LNCAP (cell line): ENCODE data around the gene MRGPRD.

Source experiments
- TF ChIP-seq, protein P1 (sequence below): fragments of 450-650 bp; IDR thresholded peaks from 2 replicates; pipeline ENCODE4 v1.5.1; 2017; ENCODE audit warnings: mild to moderate bottlenecking

Gene MRGPRD

DNA sequence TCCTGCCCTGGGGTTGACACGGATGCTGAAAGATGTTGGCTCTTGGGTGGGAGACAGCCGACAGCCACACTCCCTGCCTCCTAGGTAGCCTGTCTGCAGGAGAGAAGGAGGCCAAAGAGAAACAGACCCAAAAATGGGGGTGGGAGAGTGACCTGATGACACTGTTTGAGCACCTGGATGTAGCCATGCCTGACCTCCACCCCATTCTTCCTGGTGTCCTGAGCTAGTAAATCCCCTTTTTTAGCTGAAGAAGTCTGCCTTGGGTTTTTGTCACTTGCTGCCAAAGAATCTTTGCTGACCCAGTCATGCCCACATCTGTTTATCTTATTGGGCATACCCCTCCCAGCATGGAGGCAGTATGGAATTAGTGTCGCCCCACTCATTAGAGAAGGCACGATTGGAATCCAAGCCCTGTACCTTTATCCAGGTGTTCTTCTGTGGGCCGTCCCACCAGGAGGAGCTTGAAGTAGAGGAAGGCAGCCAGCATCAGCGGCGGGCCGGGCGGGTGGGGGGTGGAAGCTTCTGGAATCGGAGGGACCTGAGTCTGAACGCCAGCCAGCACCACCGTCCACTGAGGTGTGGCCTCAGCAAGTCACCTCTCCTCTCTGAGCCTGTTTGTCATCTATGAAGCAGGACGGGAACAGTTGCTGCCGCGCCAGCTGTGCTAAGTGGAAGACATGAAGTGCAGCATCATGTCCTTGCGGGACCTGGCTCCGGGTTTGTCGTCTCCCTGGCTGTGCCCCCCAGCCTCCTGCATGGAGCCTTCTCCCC lies 39.3 kb downstream of the MRGPRD start:
- TF ChIP-seq, protein P1, sequence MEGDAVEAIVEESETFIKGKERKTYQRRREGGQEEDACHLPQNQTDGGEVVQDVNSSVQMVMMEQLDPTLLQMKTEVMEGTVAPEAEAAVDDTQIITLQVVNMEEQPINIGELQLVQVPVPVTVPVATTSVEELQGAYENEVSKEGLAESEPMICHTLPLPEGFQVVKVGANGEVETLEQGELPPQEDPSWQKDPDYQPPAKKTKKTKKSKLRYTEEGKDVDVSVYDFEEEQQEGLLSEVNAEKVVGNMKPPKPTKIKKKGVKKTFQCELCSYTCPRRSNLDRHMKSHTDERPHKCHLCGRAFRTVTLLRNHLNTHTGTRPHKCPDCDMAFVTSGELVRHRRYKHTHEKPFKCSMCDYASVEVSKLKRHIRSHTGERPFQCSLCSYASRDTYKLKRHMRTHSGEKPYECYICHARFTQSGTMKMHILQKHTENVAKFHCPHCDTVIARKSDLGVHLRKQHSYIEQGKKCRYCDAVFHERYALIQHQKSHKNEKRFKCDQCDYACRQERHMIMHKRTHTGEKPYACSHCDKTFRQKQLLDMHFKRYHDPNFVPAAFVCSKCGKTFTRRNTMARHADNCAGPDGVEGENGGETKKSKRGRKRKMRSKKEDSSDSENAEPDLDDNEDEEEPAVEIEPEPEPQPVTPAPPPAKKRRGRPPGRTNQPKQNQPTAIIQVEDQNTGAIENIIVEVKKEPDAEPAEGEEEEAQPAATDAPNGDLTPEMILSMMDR = no peak

DNA sequence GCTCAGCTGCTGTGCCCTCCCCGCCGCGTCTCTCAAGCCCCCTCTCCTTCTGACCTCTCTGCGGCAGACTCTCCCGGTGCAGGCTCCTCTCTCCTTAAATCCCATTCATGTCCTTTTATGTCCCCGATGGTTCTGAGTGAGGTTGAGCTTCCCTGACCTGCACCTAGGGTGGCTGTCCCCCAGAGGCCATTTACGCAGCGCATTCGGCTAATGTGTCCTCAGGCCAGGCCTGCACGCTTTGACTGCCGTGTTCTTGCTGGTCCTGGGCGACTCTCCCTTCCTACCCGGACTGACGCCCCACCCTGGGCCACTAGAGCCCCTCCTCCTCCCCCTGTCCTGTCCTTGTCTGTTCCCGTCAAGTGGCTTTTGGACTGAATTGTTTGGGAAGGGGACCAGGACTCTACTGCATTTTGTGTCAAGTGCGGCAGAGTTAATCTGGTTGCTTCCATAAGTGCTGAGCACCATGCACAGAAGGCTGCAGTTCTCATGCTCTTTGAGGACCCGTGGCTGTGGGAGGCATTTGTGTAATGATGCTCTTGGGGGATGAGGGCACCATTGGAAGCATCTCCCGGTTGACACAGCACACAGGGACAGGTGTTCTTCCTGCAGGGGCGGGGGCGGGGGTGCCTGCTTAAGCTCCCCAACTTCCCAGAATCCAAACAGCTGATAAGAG lies 40.0 kb downstream of the MRGPRD start:
- TF ChIP-seq, protein P1 = no peak

DNA sequence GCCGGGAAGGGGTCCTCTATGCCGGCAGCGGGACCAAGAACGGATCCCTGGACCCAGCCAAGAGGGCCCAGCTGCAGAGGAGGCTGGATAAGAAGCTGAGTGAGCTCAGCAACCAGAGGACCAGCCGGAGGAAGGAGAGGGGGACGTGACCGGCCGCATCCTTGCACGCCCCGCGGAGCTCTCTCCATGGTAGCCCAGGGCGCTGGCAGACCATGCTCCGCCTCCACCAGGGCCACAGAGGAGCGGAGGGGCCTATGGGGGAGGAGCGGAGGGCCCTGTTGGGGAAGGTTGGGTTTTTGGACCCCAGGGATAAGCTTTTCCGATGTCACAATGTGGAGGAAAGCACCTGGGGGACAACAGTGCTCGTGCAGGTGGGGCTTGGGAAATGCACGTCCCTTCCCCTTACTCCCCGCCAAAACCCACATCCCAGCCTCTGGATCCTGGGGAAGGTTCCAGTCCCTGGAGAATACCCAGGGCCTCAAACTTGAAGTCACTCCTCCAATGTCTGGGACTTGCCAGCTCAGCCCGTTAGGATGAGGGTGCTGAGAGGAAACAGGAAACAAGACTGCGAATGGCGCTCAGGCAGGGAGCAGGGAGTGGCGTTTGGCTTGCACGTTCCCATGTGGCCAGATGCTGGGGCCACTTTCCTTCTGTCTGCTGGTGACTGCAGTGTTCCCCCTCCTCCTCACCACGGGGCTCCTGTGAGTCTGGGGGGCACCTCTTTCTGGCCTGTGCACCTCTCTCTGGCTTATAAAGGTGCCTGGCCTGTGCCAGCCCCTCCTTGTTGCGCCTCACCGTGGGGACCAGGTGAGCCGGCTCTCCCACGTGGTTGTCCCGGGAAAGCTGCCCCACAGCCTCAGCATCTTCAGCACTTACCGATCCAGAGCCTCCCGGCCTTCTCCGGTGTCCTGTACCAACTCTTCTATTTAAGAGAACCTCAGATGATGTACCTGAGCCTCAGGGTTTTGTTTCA lies 40.9 kb downstream of the MRGPRD start:
- TF ChIP-seq, protein P1 = no peak

GRCh38 chr11:68938816-68939582 lies 41.8 kb downstream of the MRGPRD start:
- TF ChIP-seq, protein P1 = no peak

- TF ChIP-seq, protein P1 = no peak
Observed at GRCh38 chr11:68938088-68938487, 42.7 kb downstream of the MRGPRD start.

DNA sequence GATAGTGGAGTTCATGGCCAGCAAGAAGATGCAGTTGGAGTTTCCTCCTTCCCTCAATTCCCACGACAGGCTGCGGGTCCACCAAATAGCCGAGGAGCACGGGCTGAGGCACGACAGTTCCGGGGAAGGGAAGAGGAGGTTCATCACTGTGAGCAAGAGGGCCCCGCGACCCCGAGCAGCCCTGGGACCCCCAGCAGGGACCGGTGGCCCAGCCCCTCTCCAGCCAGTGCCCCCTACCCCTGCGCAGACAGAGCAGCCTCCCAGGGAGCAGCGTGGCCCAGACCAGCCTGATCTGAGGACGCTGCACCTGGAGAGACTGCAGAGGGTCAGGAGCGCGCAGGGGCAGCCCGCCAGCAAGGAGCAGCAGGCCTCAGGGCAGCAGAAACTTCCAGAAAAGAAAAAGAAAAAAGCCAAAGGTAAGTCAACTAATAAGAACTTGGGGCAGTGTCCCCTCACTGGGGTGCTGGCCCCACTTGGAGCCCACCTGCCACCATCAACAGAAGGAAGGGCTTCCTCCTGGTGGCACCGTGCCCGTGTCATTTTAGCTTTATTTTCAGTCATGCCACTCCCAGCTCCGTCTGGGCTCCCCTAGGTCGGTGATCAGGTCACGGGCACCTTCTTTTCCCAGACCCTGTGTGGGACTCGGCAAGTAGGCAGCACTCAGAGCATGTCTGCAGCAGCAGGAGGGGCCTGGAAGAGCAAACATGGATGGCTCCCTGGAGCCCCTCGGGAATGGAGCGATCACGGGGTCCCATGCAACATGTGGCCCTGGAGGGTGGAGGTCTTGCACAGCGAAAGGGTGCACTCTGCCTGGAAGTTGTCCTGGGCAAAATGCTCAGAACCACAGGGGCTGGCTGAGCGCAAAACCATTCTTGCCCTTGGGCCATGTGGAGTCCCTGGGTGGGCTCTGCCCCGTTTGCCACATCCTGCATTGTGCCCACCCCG lies 43.8 kb downstream of the MRGPRD start:
- TF ChIP-seq, protein P1 = no peak
